HepG2 (cell line): Measurements from ENCODE around the gene NXPH4. TPM values are rescaled to one million over a fixed set of nuclear protein-coding genes. Genes with fewer than 3 reads are reported as not detected.
A peak's percentile ranks its signal among the peaks of the same experiment; 100 is the strongest.

Experiments
- AKAP8 ChIP-seq: sonication (generic); formaldehyde crosslinking; IDR thresholded peaks from 2 replicates; pipeline ENCODE4 v1.5.1; 2020; ENCODE audit warnings: mild to moderate bottlenecking, missing genetic modification reagents
- CCAR2 ChIP-seq: fragments of 200-400 bp; formaldehyde crosslinking; optimal IDR thresholded peaks from 2 replicates; pipeline ENCODE3; 2018; ENCODE audit warnings: low read depth, mild to moderate bottlenecking, low read length, moderate library complexity
- HES4 ChIP-seq: sonication (generic); formaldehyde crosslinking; IDR thresholded peaks from 2 replicates; pipeline ENCODE4 v1.9.0; 2021; ENCODE audit warnings: mild to moderate bottlenecking, missing genetic modification reagents, borderline replicate concordance
- IKZF1 ChIP-seq: fragments of 450-650 bp; IDR thresholded peaks from 2 replicates; pipeline ENCODE4 v1.7.1; 2016
- KAT2B ChIP-seq: fragments of 150-350 bp; IDR thresholded peaks from 2 replicates; pipeline ENCODE4 v1.6.1; 2014; ENCODE audit warnings: low read depth, low read length, borderline replicate concordance
- MEF2D ChIP-seq: sonication (generic); formaldehyde crosslinking; IDR thresholded peaks from 2 replicates; pipeline ENCODE4 v1.5.1; 2020; ENCODE audit warnings: mild to moderate bottlenecking, missing genetic modification reagents
- POLR2AphosphoS2 ChIP-seq: IDR thresholded peaks from 2 replicates; pipeline ENCODE4 v1.6.1; 2011; ENCODE audit warnings: low read depth, low read length, improper control_type of control experiment
- STAG1 ChIP-seq: sonication (generic); formaldehyde crosslinking; IDR thresholded peaks from 2 replicates; pipeline ENCODE4 v1.4.0; 2020; ENCODE audit warnings: missing genetic modification reagents
- XRCC5 ChIP-seq: fragments of 200-400 bp; formaldehyde crosslinking; optimal IDR thresholded peaks from 2 replicates; pipeline ENCODE3; 2017; ENCODE audit warnings: mild to moderate bottlenecking, low read length
- ZNF274 ChIP-seq: sonication (generic); formaldehyde crosslinking; IDR thresholded peaks from 2 replicates; pipeline ENCODE4 v1.5.1; 2020; ENCODE audit warnings: mild to moderate bottlenecking, missing genetic modification reagents
- ZNF766 ChIP-seq: sonication (generic); formaldehyde crosslinking; IDR thresholded peaks from 2 replicates; pipeline ENCODE4 v1.5.0; 2020; ENCODE audit warnings: missing genetic modification reagents, borderline replicate concordance
- polyA plus RNA-seq, 8 experiments: library from polyadenylated mRNA; depleted of rRNA in 3 of 8; stranded (reverse) in 7 of 8; unstranded in 1 of 8; fragments of >200 nt; fragmentation: Illumina TruSeq in 4 of 8; extraction: Trizol in 4 of 8; gene quantifications; 2 replicates each; pipeline versions ENCODE4 v1.2.1 to v1.2.3, GENCODE V29; 2011 to 2016; ENCODE audit warnings: low read depth in 4 of 8, missing spikeins in 1 of 8, mixed read lengths in 1 of 8; ENCODE audit not compliant: insufficient read depth in 1 of 8
- total RNA-seq, 5 experiments: library from RNA; depleted of rRNA; stranded (reverse); fragments of >200 nt; fragmentation: Illumina TruSeq; extraction: Trizol; gene quantifications; 2 replicates each; pipeline ENCODE4 v1.2.3, GENCODE V29; 2016; ENCODE audit warnings: low read depth in 1 of 5
- TF ChIP-seq, protein P1 (sequence below): sonication (generic); formaldehyde crosslinking; IDR thresholded peaks from 2 replicates; pipeline ENCODE4 v1.4.0; 2020; ENCODE audit warnings: missing genetic modification reagents
- TF ChIP-seq, protein P2 (sequence below): sonication (generic); formaldehyde crosslinking; IDR thresholded peaks from 2 replicates; pipeline ENCODE4 v1.5.0; 2020; ENCODE audit warnings: missing genetic modification reagents
- TF ChIP-seq, protein P3 (sequence below): sonication (generic); formaldehyde crosslinking; IDR thresholded peaks from 2 replicates; pipeline ENCODE4 v1.4.0; 2020; ENCODE audit warnings: mild to moderate bottlenecking, missing genetic modification reagents
- TF ChIP-seq, protein P4 (sequence below): sonication (generic); formaldehyde crosslinking; IDR thresholded peaks from 2 replicates; pipeline ENCODE4 v1.4.0; 2020; ENCODE audit warnings: low read depth, mild to moderate bottlenecking, missing genetic modification reagents
- TF ChIP-seq, protein P5 (sequence below): sonication (generic); formaldehyde crosslinking; IDR thresholded peaks from 2 replicates; pipeline ENCODE4 v1.5.1; 2020; ENCODE audit warnings: missing genetic modification reagents, mild to moderate bottlenecking, borderline replicate concordance
- TF ChIP-seq, protein P6 (sequence below): sonication (generic); formaldehyde crosslinking; IDR thresholded peaks from 2 replicates; pipeline ENCODE4 v1.8.0; 2023; ENCODE audit warnings: mild to moderate bottlenecking, missing genetic modification reagents
- TF ChIP-seq, protein P7 (sequence below): sonication (generic); formaldehyde crosslinking; IDR thresholded peaks from 2 replicates; pipeline ENCODE4 v1.5.0; 2020; ENCODE audit warnings: missing genetic modification reagents, mild to moderate bottlenecking, borderline replicate concordance
- TF ChIP-seq, protein P8 (sequence below): sonication (generic); formaldehyde crosslinking; IDR thresholded peaks from 2 replicates; pipeline ENCODE4 v1.4.0; 2020; ENCODE audit warnings: mild to moderate bottlenecking, missing genetic modification reagents

Gene NXPH4
- total and polyA plus RNA-seq, 2 of the 13 experiments (the other 11 are each of a cell fraction or from before 2014, with no cell fraction given): 0.13 TPM; not detected in 1

DNA sequence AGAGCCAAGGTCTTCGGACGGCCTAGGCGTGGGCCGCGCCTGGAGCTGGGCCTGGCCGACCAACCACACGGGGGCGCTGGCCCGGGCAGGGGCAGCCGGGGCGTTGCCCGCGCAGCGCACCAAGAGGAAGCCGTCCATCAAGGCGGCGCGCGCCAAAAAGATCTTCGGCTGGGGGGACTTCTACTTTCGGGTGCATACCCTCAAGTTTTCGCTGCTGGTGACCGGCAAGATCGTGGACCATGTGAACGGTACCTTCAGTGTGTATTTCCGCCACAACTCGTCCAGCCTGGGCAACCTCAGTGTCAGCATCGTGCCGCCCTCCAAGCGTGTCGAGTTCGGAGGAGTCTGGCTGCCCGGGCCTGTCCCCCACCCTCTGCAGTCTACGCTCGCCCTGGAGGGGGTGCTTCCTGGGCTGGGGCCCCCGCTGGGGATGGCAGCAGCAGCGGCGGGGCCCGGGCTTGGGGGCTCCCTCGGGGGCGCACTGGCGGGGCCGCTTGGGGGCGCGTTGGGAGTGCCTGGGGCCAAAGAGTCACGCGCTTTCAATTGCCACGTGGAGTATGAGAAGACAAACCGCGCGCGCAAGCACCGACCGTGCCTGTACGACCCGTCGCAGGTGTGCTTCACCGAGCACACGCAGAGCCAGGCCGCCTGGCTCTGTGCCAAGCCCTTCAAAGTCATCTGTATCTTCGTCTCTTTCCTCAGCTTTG is 8.5 kb downstream of the NXPH4 start (continued):
- TF ChIP-seq, protein P1, sequence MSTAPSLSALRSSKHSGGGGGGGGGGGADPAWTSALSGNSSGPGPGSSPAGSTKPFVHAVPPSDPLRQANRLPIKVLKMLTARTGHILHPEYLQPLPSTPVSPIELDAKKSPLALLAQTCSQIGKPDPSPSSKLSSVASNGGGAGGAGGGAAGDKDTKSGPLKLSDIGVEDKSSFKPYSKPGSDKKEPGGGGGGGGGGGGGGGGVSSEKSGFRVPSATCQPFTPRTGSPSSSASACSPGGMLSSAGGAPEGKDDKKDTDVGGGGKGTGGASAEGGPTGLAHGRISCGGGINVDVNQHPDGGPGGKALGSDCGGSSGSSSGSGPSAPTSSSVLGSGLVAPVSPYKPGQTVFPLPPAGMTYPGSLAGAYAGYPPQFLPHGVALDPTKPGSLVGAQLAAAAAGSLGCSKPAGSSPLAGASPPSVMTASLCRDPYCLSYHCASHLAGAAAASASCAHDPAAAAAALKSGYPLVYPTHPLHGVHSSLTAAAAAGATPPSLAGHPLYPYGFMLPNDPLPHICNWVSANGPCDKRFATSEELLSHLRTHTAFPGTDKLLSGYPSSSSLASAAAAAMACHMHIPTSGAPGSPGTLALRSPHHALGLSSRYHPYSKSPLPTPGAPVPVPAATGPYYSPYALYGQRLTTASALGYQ (CRISPR knock-in tag): no peak
- TF ChIP-seq XRCC5 (peak; percentile 29), ZNF766 (CRISPR knock-in tag) (no peak), IKZF1 (no peak), HES4 (no peak), CCAR2 (no peak), STAG1 (CRISPR knock-in tag) (peak; percentile 39), MEF2D (CRISPR knock-in tag) (no peak), ZNF274 (CRISPR knock-in tag) (no peak), KAT2B (no peak), POLR2AphosphoS2 (no peak), AKAP8 (0 out of 2 replicates have a peak, but pooled peaks have one; percentile 38)
- TF ChIP-seq, protein P2, sequence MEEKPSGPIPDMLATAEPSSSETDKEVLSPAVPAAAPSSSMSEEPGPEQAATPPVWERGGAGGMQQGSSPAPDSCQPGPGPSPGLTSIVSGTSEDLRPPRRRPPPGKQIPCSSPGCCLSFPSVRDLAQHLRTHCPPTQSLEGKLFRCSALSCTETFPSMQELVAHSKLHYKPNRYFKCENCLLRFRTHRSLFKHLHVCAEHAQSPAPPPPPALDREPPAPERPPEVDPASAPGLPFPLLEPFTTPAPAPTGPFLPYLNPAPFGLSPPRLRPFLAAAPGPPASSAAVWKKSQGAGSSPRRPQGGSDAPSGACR (CRISPR knock-in tag): no peak
- TF ChIP-seq, protein P3, sequence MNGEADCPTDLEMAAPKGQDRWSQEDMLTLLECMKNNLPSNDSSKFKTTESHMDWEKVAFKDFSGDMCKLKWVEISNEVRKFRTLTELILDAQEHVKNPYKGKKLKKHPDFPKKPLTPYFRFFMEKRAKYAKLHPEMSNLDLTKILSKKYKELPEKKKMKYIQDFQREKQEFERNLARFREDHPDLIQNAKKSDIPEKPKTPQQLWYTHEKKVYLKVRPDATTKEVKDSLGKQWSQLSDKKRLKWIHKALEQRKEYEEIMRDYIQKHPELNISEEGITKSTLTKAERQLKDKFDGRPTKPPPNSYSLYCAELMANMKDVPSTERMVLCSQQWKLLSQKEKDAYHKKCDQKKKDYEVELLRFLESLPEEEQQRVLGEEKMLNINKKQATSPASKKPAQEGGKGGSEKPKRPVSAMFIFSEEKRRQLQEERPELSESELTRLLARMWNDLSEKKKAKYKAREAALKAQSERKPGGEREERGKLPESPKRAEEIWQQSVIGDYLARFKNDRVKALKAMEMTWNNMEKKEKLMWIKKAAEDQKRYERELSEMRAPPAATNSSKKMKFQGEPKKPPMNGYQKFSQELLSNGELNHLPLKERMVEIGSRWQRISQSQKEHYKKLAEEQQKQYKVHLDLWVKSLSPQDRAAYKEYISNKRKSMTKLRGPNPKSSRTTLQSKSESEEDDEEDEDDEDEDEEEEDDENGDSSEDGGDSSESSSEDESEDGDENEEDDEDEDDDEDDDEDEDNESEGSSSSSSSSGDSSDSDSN: peak; percentile 74
- TF ChIP-seq, protein P4, sequence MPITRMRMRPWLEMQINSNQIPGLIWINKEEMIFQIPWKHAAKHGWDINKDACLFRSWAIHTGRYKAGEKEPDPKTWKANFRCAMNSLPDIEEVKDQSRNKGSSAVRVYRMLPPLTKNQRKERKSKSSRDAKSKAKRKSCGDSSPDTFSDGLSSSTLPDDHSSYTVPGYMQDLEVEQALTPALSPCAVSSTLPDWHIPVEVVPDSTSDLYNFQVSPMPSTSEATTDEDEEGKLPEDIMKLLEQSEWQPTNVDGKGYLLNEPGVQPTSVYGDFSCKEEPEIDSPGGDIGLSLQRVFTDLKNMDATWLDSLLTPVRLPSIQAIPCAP: no peak
- TF ChIP-seq, protein P5, sequence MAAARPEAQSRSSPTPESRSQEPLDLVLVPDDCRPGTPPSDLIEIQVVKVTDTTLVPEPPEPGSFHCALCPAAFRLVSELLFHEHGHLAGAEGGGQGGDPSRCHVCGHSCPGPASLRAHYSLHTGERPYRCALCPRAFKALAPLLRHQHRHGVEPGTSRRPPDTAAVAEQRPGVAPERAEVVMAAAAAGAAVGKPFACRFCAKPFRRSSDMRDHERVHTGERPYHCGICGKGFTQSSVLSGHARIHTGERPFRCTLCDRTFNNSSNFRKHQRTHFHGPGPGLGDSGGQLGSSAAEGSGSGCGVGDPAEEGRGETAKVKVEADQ (CRISPR knock-in tag): no peak
- TF ChIP-seq, protein P6, sequence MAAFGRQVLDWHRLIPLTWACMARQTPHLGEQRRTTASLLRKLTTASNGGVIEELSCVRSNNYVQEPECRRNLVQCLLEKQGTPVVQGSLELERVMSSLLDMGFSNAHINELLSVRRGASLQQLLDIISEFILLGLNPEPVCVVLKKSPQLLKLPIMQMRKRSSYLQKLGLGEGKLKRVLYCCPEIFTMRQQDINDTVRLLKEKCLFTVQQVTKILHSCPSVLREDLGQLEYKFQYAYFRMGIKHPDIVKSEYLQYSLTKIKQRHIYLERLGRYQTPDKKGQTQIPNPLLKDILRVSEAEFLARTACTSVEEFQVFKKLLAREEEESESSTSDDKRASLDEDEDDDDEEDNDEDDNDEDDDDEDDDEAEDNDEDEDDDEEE (CRISPR knock-in tag): no peak
- TF ChIP-seq, protein P7, sequence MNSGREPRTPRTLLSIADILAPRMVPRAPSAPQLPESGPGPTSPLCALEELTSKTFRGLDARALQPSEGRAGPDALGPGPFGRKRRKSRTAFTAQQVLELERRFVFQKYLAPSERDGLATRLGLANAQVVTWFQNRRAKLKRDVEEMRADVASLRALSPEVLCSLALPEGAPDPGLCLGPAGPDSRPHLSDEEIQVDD (CRISPR knock-in tag): no peak
- TF ChIP-seq, protein P8, sequence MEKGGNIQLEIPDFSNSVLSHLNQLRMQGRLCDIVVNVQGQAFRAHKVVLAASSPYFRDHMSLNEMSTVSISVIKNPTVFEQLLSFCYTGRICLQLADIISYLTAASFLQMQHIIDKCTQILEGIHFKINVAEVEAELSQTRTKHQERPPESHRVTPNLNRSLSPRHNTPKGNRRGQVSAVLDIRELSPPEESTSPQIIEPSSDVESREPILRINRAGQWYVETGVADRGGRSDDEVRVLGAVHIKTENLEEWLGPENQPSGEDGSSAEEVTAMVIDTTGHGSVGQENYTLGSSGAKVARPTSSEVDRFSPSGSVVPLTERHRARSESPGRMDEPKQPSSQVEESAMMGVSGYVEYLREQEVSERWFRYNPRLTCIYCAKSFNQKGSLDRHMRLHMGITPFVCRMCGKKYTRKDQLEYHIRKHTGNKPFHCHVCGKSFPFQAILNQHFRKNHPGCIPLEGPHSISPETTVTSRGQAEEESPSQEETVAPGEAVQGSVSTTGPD (CRISPR knock-in tag): no peak
